Activated gamma-delta T cell treated with Interleukin-2 at 50 U/mL for 16 hours (primary cell): ENCODE results near the gene CNTFR.

Experiments
- DNase-seq: peaks from one replicate; pipeline ENCODE4 v3.0.0-alpha.2; 2020

Gene CNTFR

DNA sequence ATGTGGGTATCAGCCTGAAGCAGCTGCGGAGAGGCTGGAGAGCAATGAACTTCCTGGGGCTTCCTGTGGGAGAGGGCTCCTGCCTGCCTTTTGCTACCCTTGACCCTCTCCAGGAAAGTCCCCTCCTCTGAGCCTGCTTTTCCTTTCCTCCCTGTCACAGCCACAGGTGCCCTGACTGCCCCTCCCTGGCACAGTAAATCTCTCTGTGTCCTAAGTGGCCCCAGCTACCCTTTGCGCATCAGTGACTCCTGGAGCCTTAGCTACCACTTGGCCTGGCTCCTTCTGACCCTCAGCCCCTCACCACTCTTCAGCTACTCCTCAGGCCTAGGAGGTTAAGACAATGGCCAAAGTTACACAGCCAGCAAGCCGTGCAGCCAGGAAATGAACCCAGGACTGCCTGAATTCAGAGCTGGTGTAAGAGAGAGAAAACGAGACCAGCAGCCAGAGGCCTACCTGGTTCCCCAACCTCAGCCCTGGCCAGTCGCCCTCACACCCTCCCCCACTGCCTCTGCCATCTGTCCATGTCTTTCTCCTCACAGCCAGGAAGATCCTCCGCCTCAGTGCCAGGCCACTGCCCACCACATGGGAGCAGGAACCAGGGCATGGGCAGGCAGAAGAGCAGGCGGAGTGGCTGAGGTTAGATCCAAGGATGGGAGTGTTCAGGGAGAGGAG is 18.6 kb downstream of the CNTFR start:
- DNase-seq: no peak

DNA sequence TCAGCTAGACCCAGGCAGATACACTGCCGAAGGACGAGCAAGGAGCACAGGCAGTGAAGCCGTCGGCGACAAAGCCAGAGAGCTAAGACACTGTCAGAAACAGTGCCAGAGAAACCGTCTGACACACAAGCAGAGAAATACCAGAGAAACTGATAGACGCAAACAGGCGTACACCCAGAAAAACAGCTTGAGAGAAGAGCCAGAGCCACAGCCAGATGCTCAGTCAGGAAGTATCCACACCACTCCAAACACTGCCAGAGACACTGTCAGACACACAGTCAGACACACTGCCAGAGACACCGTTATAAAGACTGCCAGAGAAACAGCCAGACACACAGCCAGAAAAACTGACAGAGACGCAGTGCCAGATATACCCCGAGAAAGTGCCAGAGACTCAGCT is 19.1 kb downstream of the CNTFR start:
- no peak for DNase-seq

GRCh38 chr9:34568774-34569173 is 20.8 kb downstream of the CNTFR start:
- no peak for DNase-seq

- no peak for DNase-seq
Observed at GRCh38 chr9:34568133-34568532, 21.4 kb downstream of the CNTFR start.

- DNase-seq: no peak
Observed at GRCh38 chr9:34566972-34567371, 22.6 kb downstream of the CNTFR start.

DNA sequence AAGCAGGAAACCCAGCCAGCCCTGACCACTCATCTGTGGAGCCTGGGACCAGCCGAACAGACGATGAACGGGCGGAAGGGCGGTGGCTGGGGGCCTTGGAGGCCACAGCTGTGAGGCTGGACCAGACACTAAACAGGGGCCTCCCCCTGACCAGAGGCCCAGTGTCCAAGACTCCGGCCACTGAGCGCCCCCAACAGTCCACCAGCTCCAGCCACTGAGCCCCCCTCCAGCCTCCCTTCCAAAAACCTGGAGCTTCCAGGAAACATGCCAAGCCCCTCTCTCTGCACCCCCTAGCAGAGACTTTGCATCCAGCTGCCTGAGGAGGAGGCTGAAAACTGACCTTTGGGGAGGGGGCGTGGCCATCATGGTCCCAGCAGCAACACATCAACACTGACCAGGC is 23.2 kb downstream of the CNTFR start:
- DNase-seq: no peak

DNA sequence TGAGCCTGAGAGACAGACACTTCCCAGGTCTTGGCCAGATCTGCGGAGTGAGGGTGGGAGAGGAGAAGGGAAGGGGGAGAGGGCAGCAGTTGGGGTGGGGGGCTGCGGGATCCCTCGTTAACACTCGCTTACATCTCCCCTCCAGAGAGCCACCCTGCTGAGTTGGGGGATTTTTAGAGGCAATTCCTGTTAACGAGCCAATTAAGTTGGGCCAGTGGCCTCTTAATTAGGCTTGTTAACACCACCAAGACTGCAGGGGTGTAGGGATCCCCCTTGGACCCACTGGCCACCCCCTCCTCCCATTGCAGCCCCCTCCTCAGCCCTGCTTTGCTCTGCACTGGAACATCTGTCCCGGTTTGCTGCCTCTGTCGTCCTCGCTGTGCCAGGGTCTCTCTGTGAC is 23.7 kb downstream of the CNTFR start:
- no peak for DNase-seq

- DNase-seq: no peak
Observed at GRCh38 chr9:34564617-34565016, 24.9 kb downstream of the CNTFR start.

- no peak for DNase-seq
Observed at GRCh38 chr9:34563262-34563661, 26.3 kb downstream of the CNTFR start.

GRCh38 chr9:34562135-34562745 is 27.3 kb downstream of the CNTFR start:
- DNase-seq: no peak

- no peak for DNase-seq
Observed at GRCh38 chr9:34560599-34561214, 28.8 kb downstream of the CNTFR start.

GRCh38 chr9:34559624-34560455 is 29.7 kb downstream of the CNTFR start:
- no peak for DNase-seq

GRCh38 chr9:34558919-34559623 is 30.5 kb downstream of the CNTFR start:
- DNase-seq: no peak

- no peak for DNase-seq
Observed at GRCh38 chr9:34558364-34558763, 31.2 kb downstream of the CNTFR start.

GRCh38 chr9:34557426-34558321 is 31.9 kb downstream of the CNTFR start:
- no peak for DNase-seq

GRCh38 chr9:34556949-34557348 is 32.6 kb downstream of the CNTFR start:
- no peak for DNase-seq

- DNase-seq: no peak
Observed at GRCh38 chr9:34555936-34556525, 33.5 kb downstream of the CNTFR start.

- DNase-seq: no peak
Observed at GRCh38 chr9:34555500-34555899, 34.0 kb downstream of the CNTFR start.

DNA sequence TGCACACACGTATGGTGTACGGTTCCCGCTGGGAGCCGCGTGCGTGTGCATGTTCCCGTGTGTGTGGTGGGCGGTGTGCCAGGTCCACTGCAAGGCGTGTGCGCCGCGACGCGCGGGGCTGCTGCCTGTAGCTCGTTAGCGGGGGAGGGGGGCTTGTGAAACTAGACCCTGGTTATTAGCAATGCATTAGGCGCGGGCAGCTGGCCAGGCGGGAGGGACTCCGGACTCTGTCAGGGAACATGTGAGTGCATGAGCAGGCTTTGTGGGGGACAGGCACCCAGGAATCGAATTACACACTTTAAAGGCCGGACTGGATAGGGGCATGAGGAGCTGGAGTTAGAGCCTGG is 34.5 kb downstream of the CNTFR start:
- no peak for DNase-seq

- no peak for DNase-seq
Observed at GRCh38 chr9:34554211-34555001, 35.1 kb downstream of the CNTFR start.
